Measurements from ENCODE around the gene LMF1.
"Not testable (repeated sequence)": the region's sequence is repeated elsewhere in the genome, so short reads cannot be mapped to it uniquely, and the experiment has no call there.

The LMF1 gene

GRCh38 chr16:886084-886543 is 84.7 kb downstream of the LMF1 start:
- no peak for TF ChIP-seq CTCF (IDR thresholded peaks at IDR 0.05; ENCODE audit: extremely low read depth, missing control alignments)
- DNase-seq (ENCODE audit: low spot score), result no peak

- DNase-seq (ENCODE audit: low spot score), result no peak
- TF ChIP-seq CTCF (IDR thresholded peaks at IDR 0.05; ENCODE audit: extremely low read depth, missing control alignments), result no peak
These were observed 85.4 kb downstream of the LMF1 start for GRCh38 chr16:885391-885790.

- TF ChIP-seq CTCF (IDR thresholded peaks at IDR 0.05; ENCODE audit: extremely low read depth, missing control alignments), result no peak
These were observed 86.6 kb downstream of the LMF1 start for GRCh38 chr16:884232-884631.

DNA sequence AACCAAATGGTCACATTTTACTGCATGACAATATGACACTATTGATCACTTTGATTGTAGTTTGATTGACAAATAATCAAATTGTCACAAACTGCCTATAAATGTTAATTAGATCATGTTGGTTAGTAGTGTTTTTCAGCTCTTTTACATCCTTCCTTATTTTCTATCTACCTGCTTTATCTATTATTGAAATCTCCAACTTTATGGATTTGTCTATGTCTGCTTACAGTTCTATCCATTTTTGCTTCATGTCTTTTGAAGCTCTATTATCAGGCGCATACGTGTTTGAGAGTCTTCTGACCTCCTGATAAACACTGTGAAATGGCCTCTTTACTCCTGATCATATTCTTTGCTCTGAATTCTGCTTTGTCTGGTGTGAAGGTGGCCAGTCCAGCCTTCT is 87.0 kb downstream of the LMF1 start:
- no peak for DNase-seq (ENCODE audit: low spot score)
- no peak for TF ChIP-seq CTCF (IDR thresholded peaks at IDR 0.05; ENCODE audit: extremely low read depth, missing control alignments)

More at GRCh38 chr16:884232-884631, 86.6 kb downstream of the LMF1 start:
- no peak for DNase-seq (ENCODE audit: low spot score)

DNA sequence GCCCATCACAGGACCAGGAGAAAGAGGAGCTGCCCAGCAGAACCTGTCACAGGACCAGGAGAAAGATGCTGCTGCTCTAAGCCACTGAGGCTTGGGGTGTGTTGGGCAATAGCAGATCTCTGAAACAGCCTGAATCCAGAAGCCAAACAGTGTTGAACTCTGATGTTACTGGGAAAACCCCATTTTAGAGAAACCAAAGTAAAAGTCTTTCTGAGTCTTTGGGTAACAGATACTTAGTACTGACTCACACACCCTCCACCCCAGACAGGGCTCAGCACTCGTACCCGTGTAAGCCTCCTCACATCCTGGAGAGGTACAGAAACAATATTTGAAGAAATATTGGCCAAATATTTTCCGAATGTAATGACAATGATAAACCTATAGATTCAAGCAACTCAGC is 87.4 kb downstream of the LMF1 start:
- no peak for TF ChIP-seq CTCF (IDR thresholded peaks at IDR 0.05; ENCODE audit: extremely low read depth, missing control alignments)
- DNase-seq (ENCODE audit: low spot score), result no peak

DNA sequence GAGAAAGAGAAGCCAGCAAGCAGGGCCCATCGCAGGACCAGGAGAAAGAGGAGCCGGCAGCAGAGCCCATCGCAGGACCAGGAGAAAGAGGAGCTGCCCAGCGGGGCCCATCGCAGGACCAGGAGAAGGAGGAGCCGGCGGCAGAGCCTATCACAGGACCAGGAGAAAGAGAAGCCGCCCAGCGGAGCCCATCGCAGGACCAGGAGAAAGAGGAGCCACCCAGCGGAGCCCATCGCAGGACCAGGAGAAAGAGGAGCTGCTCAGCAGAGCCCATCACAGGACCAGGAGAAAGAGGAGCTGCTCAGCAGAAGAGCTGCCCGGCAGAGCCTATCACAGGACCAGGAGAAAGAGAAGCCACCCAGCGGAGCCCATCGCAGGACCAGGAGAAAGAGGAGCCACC is 88.1 kb downstream of the LMF1 start:
- DNase-seq (ENCODE audit: low spot score), result not testable (repeated sequence)

DNA sequence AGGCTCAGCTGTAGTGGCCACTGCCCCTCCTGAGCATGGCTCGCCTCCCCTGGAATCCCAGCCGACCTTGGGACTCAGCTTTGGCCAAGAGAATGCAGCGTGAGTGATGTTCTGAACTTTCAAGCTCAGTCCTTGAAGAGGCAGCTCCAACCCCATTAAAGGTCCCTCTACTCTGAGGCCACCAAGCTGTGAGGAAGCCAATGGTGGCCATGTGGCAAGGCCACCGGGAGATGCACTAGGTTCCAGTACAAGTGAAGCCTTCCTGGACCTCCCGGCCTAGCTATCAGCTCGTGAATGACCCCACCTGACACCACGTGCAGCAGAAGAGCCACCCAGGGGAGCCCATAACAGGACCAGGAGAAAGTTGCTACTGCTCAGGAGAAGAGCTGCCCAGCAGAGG is 88.5 kb downstream of the LMF1 start:
- no peak for TF ChIP-seq CTCF (IDR thresholded peaks at IDR 0.05; ENCODE audit: extremely low read depth, missing control alignments)
- no peak for DNase-seq (ENCODE audit: low spot score)

- no peak for DNase-seq (ENCODE audit: low spot score)
- no peak for TF ChIP-seq CTCF (IDR thresholded peaks at IDR 0.05; ENCODE audit: extremely low read depth, missing control alignments)
These were observed 89.3 kb downstream of the LMF1 start for GRCh38 chr16:881219-882097.
